HG03439 (cell line): Measurements from ENCODE around the gene MESP2.

Experiments used
- ATAC-seq: cut with Tn5 transposase; IDR thresholded peaks from one replicate; pipeline ENCODE4 v1.9.1; 2021; ENCODE audit warnings: mild to moderate bottlenecking, moderate library complexity; ENCODE audit not compliant: unreplicated experiment

MESP2 gene

DNA sequence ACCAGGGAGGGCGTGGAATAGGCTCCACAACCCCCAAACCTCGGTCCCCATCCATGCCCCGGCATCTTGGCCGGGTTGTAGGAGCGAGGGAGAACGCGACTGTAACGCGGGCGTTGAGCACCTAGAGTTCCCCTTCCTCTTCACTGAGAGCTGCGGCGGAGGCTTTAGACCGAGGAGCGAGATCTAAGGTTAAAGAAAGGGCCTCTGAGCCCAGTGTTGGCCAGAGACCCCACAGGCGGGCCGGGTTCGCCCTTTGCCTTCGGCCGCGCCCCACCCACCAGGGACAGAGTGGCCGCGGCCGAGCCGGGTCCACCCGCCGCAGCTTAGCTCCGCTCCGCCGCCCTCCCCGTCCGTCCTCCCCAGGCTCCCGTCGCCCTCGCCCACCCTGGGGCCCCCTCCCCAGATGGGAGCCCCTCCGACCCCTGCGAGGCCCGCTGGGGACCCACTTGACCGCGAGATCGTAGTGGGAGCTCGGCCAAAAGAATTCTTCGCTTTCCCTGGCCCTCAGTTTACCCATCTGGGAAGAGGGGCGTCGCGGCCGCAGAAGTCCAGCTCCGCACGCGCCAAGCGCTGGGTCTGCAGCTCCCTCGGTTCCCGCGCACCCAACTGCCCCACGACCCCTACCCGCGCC lies 38.1 kb downstream of the MESP2 start:
- ATAC-seq = no peak

DNA sequence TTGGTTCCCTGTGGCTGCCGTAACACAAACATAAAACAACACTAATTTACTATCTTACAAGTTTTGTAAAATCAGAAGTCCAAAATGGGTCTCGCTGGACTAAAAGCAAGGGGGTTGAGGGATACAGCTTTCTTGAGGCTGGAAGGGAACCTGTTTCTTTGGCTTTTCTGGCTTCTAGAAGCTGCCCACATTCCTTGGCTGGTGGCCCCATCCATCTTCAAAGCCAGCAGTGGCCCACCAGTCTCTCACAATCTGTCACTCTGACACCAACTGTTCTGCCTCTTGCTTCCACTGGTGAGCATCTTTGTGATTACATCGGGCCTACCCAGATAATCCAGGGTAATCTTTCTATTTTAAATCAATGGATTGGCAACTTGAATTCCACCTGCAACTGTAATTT lies 39.6 kb downstream of the MESP2 start:
- ATAC-seq = no peak

DNA sequence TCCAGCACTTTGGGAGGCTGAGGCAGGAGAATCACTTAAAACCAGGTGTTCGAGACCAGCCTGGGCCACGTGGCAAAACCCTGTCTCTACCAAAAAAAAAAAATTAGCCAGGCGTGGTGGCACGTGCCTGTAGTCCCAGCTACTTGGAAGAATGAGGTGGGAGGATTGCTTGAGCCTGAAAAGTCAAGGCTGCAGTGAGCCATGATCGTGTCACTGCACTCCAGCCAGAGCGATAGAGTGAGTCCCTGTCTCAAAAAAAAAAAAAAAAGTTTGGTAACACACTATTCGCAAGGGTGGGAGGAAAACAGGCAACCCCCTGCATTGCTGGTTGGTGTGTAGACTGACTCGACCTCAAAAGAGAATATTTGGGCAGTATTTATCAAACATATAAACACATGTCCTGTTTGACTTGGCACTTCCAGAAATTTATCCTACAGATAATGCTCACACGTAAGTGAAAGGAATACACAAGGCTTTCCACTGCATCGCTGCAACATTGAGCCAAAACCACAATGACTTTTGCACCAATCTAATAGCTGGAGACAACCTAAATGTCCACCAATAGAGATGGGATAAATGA lies 41.7 kb downstream of the MESP2 start:
- ATAC-seq = no peak

DNA sequence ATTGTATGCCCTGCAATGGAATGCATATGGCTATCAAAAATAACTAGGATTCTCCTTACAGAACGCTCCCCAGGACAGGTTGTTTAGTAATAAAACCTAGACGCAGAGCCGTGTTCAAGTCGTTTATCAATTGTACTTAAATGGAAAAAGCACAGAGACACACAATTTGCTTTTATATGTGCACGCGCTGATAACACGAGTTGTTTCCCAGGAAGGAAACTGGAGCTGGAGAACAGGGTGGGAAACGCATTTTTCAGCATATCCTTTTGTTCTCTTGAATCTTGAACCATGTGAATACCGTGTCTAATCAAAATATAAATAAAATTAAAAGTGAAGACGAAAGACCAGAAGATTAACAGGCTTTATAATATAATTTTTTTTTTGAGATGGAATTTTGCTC lies 42.2 kb downstream of the MESP2 start:
- ATAC-seq = no peak

DNA sequence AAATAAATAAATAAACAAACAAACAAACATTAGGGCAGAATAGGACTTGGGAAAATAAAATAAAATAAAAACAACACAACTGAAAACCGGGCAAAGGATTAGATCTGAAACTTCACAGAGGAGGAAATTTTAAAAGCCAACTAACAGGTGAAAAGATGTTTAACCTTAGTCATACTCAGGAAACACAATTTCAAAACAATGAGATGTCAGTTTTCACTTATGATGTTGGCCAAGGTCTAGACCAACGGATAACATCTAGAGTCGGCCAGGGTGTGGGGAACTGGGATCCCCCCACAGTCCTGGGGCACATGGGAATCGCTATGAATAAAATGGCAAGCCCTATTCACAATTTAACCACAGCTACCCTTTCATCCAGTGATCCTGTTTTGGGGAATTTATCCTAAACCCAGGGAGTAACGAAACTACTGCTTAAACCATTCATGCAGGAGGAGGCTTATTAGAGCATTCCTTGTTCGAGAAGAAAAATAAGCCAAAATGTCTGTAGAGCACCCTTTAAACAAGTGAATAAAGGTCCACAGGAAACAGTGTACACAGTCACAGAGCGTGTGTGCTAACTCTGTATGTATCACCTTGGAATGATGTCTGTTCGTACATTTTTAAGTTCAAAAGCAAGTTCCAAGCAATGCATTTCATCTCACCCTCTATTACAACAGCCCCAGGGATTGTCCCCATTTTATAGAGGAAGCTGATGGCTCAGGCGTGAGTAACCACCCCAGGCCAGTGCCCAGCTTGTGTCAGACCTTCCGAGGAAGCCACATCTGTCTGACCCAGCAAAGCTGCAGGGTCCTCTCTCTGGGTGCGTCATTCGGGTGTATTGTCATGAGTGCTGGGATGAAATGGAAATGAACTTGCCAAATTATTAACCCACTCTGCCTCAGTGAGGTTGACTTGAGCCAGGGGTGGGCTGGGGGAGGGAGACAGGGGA lies 44.8 kb downstream of the MESP2 start:
- ATAC-seq = no peak

DNA sequence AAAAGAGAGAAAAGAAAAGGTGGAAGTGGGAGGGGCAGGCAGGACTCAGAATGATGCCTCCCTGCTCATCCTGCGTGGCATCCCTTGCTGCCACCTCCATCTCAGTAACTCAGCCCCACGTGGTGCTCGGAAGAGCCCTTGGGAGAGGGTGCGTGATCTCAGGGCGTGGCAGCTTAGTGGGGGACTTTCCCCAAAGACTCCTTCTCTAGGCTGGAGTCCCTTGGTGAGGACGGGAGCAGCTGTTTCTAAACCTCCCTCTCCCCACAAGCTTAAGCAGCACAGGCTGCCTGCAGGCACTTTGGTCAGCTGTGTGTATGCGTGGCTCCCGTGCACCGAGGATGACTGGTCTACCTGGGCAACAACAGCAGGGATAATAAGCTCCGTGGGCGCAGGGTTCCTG lies 45.9 kb downstream of the MESP2 start:
- ATAC-seq = no peak

DNA sequence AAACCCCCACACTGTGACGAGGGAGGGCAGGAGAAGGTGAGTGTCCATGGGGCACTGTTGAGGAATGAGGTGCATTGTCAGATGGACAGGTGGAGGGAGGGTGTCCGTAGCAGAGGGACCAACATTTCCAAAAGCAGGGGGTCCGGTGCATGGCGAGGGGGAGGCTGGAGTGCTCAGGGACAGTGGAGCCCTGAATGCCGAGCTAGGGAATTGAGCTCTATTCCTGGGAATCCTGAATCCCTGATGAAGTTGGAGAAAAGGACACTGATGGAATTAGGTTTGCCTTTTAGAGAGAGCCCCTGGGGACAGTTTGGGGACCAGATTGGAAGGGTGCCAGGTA lies 46.4 kb downstream of the MESP2 start:
- ATAC-seq = no peak

DNA sequence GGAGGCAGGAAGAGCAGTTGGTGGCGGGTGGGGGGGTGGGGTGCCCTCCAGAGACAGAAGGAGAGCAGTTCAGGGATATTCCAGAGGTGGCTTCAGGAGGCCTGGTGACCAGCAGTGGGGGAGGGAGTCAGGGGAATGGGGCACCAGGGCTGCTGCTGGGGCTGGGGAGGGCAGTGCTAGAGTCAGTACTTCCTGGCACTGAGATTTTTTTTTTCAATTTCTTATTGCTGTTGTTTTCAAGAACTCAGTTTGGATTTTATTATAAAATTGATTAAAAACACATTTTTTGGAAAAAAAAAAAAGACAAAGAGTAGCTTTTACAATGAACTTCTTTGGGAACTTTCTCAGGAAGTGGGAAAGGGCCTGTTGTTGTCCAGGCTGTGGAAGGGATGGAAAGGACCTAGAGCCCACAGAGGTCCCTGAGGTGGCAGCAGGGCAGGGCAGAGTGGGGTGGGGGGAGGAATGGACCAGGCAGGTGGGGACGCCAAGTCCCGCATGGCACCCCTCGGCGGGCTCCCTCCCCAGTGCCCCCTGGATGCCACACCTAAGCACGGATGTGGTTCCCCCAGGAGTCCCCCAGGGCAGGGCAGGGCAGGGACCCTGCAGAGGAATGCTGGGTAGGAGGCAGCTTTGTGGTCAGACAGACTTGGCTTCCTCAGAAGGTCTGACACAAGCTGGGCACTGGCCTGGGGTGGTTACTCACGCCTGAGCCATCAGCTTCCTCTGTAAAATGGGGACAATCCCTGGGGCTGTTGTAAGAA lies 47.0 kb downstream of the MESP2 start:
- ATAC-seq = no peak

DNA sequence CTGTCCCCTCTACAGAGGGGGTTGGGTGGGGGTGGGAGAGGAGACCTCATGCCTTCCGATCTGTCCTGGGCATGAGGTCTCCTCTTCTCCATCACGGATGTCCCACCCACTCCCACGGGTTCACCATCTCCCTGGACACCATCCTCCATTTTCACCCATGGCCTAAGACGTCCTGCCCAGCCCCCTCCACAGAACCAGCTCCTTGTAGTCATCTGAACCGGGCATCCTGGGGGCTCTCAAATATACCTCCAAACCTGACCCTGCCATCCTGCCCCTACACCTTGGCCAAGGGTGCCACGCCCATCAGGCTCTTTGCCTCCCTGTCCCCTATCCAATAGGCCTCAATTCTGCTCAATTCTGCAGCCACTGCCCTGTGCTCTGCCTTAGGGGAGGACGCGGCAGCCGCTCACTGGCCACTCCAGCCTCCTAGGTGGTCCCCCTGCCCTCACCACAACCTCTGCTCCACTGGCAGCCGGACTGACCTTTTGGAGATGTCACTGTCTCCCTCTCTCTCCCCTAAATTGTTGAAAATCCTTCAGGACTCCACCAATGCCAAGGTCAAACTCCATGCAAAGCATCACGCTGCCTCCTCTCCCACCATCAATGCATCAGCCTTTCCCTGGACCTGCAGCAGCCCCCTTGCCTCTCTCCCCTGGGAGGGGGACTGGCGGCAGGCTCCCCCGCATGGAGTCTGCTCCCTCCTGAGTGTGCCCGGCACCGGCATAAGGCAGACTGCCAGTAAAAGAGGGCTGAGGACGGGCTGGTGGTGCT lies 47.9 kb downstream of the MESP2 start:
- ATAC-seq = no peak

DNA sequence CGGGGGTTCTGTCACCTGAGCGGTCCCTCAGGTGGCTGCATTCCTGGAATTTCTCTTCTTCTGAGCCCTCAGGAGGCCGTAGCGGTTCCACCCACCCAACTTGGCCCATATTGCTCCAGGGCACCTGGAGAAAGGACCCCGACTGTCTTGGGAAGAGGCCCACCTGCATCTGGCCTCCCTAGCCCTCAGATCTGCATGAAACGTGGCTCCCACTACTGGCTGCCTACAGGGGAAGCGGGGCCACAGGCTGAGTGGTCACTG lies 48.4 kb downstream of the MESP2 start:
- no peak for ATAC-seq

DNA sequence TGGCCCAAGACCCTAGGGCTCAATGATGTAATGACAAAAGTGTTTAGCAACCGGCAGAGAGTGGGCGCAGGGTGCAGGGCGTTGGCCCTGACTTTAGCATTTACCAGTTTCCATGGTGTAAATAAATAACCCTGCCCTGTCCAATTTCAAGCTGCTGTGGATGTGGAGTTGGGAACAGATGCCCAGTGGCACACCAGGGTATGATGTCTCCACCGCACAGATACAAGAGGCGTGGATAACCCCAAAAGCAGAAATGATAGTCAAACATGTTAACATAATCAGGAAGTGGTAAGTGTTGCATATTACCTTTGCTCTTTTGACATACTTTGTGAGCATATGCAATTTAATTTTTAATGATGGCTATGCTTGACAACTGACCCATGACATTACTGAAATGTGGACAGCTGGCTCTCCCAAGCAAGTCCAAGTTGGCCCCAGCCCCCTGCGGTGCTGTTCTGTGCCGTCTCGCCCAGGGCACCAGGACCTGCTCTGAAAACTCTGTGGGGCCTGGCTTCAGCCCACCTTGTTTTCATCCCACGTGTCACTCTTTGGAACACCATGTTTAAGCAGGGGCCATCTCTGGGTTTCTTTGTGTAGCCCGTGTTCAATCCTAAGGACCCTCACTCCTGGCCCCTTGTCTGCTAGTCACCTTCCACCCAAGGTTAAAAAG lies 49.3 kb downstream of the MESP2 start:
- ATAC-seq = no peak

DNA sequence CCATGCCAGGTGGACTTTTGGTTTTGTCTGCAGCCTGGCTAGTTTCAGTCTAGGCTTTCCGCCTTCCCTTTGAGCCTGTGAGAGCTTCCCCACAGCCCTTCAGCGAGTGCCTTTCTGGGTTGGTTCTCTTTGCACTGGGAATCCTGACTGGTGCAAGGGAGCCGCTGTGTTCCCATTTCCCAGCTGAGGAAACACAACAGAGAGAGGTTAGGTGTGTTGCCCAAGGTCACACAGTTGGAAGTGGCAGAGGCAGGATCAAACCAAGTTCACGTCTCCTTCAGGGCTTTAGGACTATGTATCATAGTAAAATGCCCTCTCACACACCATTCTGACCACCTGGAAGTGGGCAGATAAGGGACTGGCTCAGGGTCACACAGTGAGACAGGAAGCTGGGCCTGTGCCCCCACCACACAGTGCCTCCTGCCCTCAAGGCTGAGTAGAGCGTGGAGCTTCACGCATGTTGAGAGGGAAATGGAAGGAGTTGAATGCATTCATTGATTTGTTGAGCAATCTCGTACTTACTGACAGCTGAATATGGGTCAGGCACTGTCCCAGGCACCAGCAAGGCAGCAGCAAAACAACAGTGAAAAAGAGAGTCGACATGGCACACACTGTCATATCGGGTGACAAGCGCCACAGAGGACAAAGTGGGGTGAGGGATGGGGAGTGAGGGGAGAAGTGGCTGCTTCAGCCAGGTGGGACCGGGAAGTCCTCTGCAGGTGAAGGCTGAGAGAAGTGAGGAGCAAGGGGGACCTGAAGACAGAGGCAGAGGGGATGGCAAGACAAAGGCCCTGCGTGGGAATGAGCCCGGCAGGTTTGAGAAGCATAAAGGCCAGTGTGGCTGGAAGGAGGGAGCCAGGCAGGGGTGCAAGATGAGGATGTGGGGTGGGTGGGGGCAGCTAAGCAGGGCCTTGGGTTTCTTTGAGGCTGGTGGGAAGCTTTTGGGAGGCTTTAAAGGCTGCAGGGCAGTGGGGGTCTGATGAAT lies 50.8 kb downstream of the MESP2 start:
- ATAC-seq = no peak

DNA sequence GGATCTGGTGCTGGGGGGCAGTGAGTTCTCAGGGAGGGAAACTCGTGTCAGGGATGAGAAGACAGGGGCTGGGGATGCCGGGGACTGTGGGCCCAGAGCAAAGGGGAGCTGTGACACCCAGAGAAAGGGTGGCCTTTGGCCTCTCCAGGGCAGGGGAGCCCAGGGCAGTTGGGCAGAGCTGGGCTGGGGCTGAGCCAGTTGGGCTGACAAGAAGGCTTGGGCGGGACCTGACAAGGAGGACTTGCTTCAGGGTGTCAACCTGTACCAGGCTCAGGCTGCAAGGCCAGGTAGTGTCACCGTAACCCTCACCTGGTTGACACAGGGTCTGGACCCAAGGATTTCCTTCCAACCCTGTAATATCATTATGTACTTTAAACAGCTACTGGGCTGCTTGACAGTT lies 51.7 kb downstream of the MESP2 start:
- no peak for ATAC-seq
